SK-N-SH treated with all-trans-retinoic acid at 6 μM for 48 hours (cell line): ENCODE data around the gene AKAP8L.
"Not testable (repeated sequence)": the region's sequence is repeated elsewhere in the genome, so short reads cannot be mapped to it uniquely, and the experiment has no call there.

Experiments used
- ATAC-seq: fragments of 200-7000 bp; cut with Tn5 transposase; 3 replicates; pipeline ENCODE4 v1.9.1; 2020; ENCODE audit warnings: mild to moderate bottlenecking, moderate library complexity
- ARNTL ChIP-seq: fragments of 450-650 bp; formaldehyde crosslinking; IDR thresholded peaks from 2 replicates; pipeline ENCODE4 v1.5.0; 2020; ENCODE audit warnings: low read depth, mild to moderate bottlenecking, moderate library complexity, borderline replicate concordance
- BACH2 ChIP-seq: fragments of 250-450 bp; sonication (Bioruptor Pico); IDR thresholded peaks from 2 replicates; pipeline ENCODE4 v1.9.0; 2021; ENCODE audit warnings: mild to moderate bottlenecking, borderline replicate concordance
- CREB5 ChIP-seq: fragments of 250-450 bp; sonication (Bioruptor Pico); IDR thresholded peaks from 2 replicates; pipeline ENCODE4 v1.5.1; 2020; ENCODE audit warnings: low read depth, mild to moderate bottlenecking, moderate library complexity
- CSDC2 ChIP-seq: fragments of 250-450 bp; sonication (Bioruptor Pico); IDR thresholded peaks from 2 replicates; pipeline ENCODE4 v1.5.0; 2020; ENCODE audit warnings: mild to moderate bottlenecking, moderate library complexity
- CSRNP3 ChIP-seq: fragments of 250-450 bp; sonication (Bioruptor Pico); IDR thresholded peaks from 2 replicates; pipeline ENCODE4 v1.5.1; 2021; ENCODE audit warnings: mild to moderate bottlenecking, moderate library complexity
- GLIS3 ChIP-seq: fragments of 250-450 bp; sonication (Bioruptor Pico); IDR thresholded peaks from 2 replicates; pipeline ENCODE4 v1.5.0; 2020; ENCODE audit warnings: mild to moderate bottlenecking, moderate library complexity
- ISL1 ChIP-seq: fragments of 250-450 bp; sonication (Bioruptor Pico); IDR thresholded peaks from 2 replicates; pipeline ENCODE4 v2.1.2; 2022; ENCODE audit warnings: mild to moderate bottlenecking, moderate library complexity
- OSR1 ChIP-seq: fragments of 250-450 bp; sonication (Bioruptor Pico); IDR thresholded peaks from 2 replicates; pipeline ENCODE4 v1.8.0; 2022; ENCODE audit warnings: moderate library complexity, mild to moderate bottlenecking, inconsistent platforms
- PATZ1 ChIP-seq: fragments of 250-450 bp; sonication (Bioruptor Pico); IDR thresholded peaks from 2 replicates; pipeline ENCODE4 v1.8.0; 2020; ENCODE audit warnings: mild to moderate bottlenecking, moderate library complexity, borderline replicate concordance
- POU6F1 ChIP-seq: fragments of 250-450 bp; sonication (Bioruptor Pico); IDR thresholded peaks from 2 replicates; pipeline ENCODE4 v1.8.0; 2021; ENCODE audit warnings: low read depth, mild to moderate bottlenecking, moderate library complexity, borderline replicate concordance
- PPARA ChIP-seq: fragments of 250-450 bp; sonication (Bioruptor Pico); IDR thresholded peaks from 2 replicates; pipeline ENCODE4 v1.5.0; 2020; ENCODE audit warnings: mild to moderate bottlenecking, borderline replicate concordance
- RARB ChIP-seq: fragments of 250-450 bp; sonication (Bioruptor Pico); IDR thresholded peaks from 2 replicates; pipeline ENCODE4 v1.8.0; 2021; ENCODE audit warnings: mild to moderate bottlenecking, moderate library complexity
- SNAI2 ChIP-seq: fragments of 250-450 bp; sonication (Bioruptor Pico); IDR thresholded peaks from 2 replicates; pipeline ENCODE4 v1.5.0; 2020; ENCODE audit warnings: mild to moderate bottlenecking, moderate library complexity
- TCF4 ChIP-seq: fragments of 250-450 bp; sonication (Bioruptor Pico); IDR thresholded peaks from 2 replicates; pipeline ENCODE4 v1.8.0; 2021; ENCODE audit warnings: mild to moderate bottlenecking, moderate library complexity, borderline replicate concordance
- TSHZ2 ChIP-seq: fragments of 250-450 bp; sonication (Bioruptor Pico); IDR thresholded peaks from 2 replicates; pipeline ENCODE4 v1.5.0; 2020; ENCODE audit warnings: mild to moderate bottlenecking, moderate library complexity
- ZC3H10 ChIP-seq: fragments of 250-450 bp; sonication (Bioruptor Pico); IDR thresholded peaks from 2 replicates; pipeline ENCODE4 v1.5.1; 2021; ENCODE audit warnings: mild to moderate bottlenecking, moderate library complexity
- ZFP3 ChIP-seq: fragments of 250-450 bp; sonication (Bioruptor Pico); IDR thresholded peaks from 2 replicates; pipeline ENCODE4 v1.5.0; 2020; ENCODE audit warnings: mild to moderate bottlenecking, moderate library complexity
- ZFP30 ChIP-seq: fragments of 450-650 bp; formaldehyde crosslinking; IDR thresholded peaks from 2 replicates; pipeline ENCODE4 v1.5.0; 2022; ENCODE audit warnings: mild to moderate bottlenecking, moderate library complexity
- ZNF565 ChIP-seq: fragments of 450-650 bp; formaldehyde crosslinking; conservative IDR thresholded peaks from 2 replicates; pipeline ENCODE4 v1.5.0; 2020; ENCODE audit warnings: low read depth, mild to moderate bottlenecking, moderate library complexity
- ZNF70 ChIP-seq: fragments of 450-650 bp; formaldehyde crosslinking; IDR thresholded peaks from 2 replicates; pipeline ENCODE4 v1.5.0; 2020; ENCODE audit warnings: mild to moderate bottlenecking, moderate library complexity
- ZNF8 ChIP-seq: fragments of 450-650 bp; formaldehyde crosslinking; IDR thresholded peaks from 2 replicates; pipeline ENCODE4 v1.5.0; 2020; ENCODE audit warnings: mild to moderate bottlenecking, moderate library complexity

Gene AKAP8L

GRCh38 chr19:15397236-15397635 lies 21.6 kb downstream of the AKAP8L start (continued):
- TF ChIP-seq CSRNP3 (CRISPR knock-in tag) (no peak), PATZ1 (no peak), ZFP30 (CRISPR knock-in tag) (no peak)

- no peak for TF ChIP-seq CSDC2 (CRISPR knock-in tag)
- no peak for TF ChIP-seq ARNTL (CRISPR knock-in tag)
- TF ChIP-seq POU6F1 = no peak
- no peak for TF ChIP-seq ZNF70 (CRISPR knock-in tag)
- TF ChIP-seq CREB5 (CRISPR knock-in tag) = no peak
- TF ChIP-seq ISL1 = no peak
- no peak for TF ChIP-seq TSHZ2
- no peak for TF ChIP-seq OSR1 (CRISPR knock-in tag)
- no peak for TF ChIP-seq SNAI2 (CRISPR knock-in tag)
- no peak for TF ChIP-seq ZC3H10 (CRISPR knock-in tag)
- TF ChIP-seq GLIS3 (CRISPR knock-in tag) = no peak
- no peak for TF ChIP-seq ZNF565 (CRISPR knock-in tag)
- TF ChIP-seq TCF4 (CRISPR knock-in tag) = no peak
- no peak for TF ChIP-seq ZFP3
- no peak for TF ChIP-seq RARB (CRISPR knock-in tag)
- no peak for ATAC-seq
Observed at GRCh38 chr19:15396436-15396835, 22.4 kb downstream of the AKAP8L start.

- ATAC-seq = not testable (repeated sequence)
Observed at GRCh38 chr19:15395251-15395650, 23.5 kb downstream of the AKAP8L start.

- TF ChIP-seq CSDC2 (CRISPR knock-in tag) = no peak
- TF ChIP-seq TCF4 (CRISPR knock-in tag) = no peak
- TF ChIP-seq ARNTL (CRISPR knock-in tag) = no peak
- no peak for ATAC-seq
Observed at GRCh38 chr19:15394426-15394825, 24.4 kb downstream of the AKAP8L start.

- no peak for TF ChIP-seq ZFP30 (CRISPR knock-in tag)
- TF ChIP-seq BACH2 (CRISPR knock-in tag) = no peak
- TF ChIP-seq PPARA (CRISPR knock-in tag) = no peak
- no peak for TF ChIP-seq ZNF70 (CRISPR knock-in tag)
- TF ChIP-seq SNAI2 (CRISPR knock-in tag) = no peak
- no peak for TF ChIP-seq ZC3H10 (CRISPR knock-in tag)
- no peak for TF ChIP-seq TCF4 (CRISPR knock-in tag)
- TF ChIP-seq ISL1 = no peak
- TF ChIP-seq OSR1 (CRISPR knock-in tag) = no peak
- TF ChIP-seq ZNF8 (CRISPR knock-in tag) = no peak
- TF ChIP-seq POU6F1 = no peak
- TF ChIP-seq CSRNP3 (CRISPR knock-in tag) = no peak
- no peak for TF ChIP-seq ARNTL (CRISPR knock-in tag)
- ATAC-seq = no peak
Observed at GRCh38 chr19:15393963-15394362, 24.8 kb downstream of the AKAP8L start.
